GM12874 (cell line): ENCODE data around the gene CINP.
A peak's percentile ranks its signal among the peaks of the same experiment; 100 is the strongest.

Experiments
- CTCF ChIP-seq: IDR thresholded peaks from 2 replicates; pipeline ENCODE4 v1.5.1; 2011; ENCODE audit warnings: low read depth, mild to moderate bottlenecking, control low read depth, low read length, moderate library complexity; ENCODE audit not compliant: insufficient read depth

Gene CINP

DNA sequence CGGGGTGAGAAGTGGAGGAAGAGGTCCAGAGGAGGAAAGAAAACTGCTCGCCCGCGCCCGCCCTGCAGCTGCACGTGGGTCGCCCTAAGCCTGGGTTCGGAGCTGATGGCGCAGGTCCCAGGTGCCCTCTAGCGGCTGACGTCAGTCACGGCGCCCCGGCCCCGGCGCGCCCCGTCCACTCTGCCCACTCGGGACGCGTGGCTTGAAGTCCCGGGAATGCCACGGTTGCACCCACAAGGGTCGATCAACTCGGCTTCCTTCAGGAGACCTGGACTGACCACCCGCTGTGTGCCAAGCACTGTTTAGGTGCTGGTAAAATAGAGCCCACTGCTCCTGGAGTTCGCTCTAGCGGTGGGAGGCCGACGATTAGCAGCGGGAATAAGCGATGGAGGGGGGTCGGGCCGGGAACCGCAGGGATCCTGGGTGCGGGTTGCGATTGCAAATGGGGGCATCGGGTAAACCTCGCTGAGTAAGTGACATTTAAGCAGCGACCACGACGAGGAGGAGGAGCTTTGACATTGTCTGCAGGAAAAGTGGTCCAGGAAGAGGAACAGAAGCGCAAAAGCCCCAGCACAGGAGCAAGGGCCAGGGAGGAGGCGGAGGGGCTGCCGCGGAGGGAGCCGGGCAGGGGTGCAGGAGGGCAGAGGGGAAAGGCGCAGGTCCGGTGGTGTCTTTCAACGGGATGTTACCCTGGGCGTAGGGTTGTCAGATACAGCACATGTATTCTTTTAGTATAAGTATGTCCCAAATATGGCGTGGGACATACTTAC, 48.3 kb downstream of the CINP start:
- TF ChIP-seq CTCF = peak; percentile 98

- TF ChIP-seq CTCF = no peak
These were observed 57.8 kb downstream of the CINP start, which contains the start of gene MOK for GRCh38 chr14:102304611-102305506. Gene MOK, minus strand, starts transcription at chr14:102305164. Its CDS starts 196 bp downstream, at chr14:102304968.

- TF ChIP-seq CTCF = no peak
These were observed 59.0 kb downstream of the CINP start for GRCh38 chr14:102303664-102304063.
